ENCODE data around the gene SFXN5. TPM values are rescaled to one million over a fixed set of nuclear protein-coding genes. Genes with fewer than 3 reads are reported as not detected.

SFXN5 gene
- total RNA-seq, 1 experiment from 2014 or later: 25.9 TPM

DNA sequence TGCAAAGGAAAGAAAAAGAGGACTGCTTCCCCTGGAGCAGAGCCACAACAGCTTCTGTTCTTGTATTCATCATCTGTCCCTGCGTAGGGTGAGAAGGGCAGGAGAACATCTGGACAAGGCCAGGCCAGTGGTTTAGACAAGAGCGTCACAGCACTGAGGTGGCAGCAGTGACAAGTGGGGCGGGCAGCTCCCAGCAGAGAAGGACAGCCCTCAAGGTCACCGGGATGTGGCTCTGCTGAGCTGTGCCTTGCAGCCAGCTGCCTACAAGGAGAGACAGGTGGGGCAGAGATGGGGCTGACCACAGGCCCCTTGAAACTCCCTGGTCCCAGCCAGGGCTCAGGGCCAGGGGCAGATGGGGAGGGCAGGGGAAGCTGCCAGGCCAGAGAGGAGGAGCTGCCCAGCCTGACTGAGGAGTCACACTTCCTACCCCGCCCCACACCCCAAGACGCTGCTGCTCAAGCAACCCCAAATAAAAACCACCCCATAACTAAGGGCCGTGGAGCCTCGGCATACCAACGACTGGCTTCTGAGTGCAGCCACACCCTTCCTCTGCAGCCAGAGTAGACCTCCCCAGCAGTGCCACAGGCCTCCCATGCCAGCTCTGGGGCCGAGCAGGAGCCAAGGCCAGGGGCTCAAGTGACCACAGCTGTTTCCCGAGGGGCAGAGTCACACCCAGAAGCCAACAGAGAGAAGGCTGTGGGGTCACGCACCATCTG lies 35.9 kb upstream of the SFXN5 start:
- Mint-ChIP-seq H3K27me3 (ENCODE audit: low read depth) (peaks cover 5% of the 10 kb centered on the region; the same call in 1 of the 2 replicates), H3K4me3 (no peak overlapping the region), H3K27ac (peak overlapping the region; percentile 82; the same call in 1 of the 2 replicates), H3K9me3 (no peaks in the 10 kb centered on the region), H3K4me1 (peaks cover 37% of the 10 kb centered on the region), H3K36me3 (no peaks in the 10 kb centered on the region; the same call in 1 of the 2 replicates)
- POLR2A ChIA-PET: no interaction called here
- DNase-seq (ENCODE audit: low spot score) (no peak), ATAC-seq (no peak)
- TF ChIP-seq ZNF121 (CRISPR knock-in tag; IDR thresholded peaks at IDR 0.05): no peak
- TF ChIP-seq TEAD1 (CRISPR knock-in tag; IDR thresholded peaks at IDR 0.05): no peak
- no peak for TF ChIP-seq CDX4 (CRISPR knock-in tag; IDR thresholded peaks at IDR 0.05; ENCODE audit: borderline replicate concordance)
- no peak for TF ChIP-seq FOXP1 (CRISPR knock-in tag; IDR thresholded peaks at IDR 0.05; ENCODE audit: borderline replicate concordance)
- no peak for TF ChIP-seq CREM (CRISPR knock-in tag; IDR thresholded peaks at IDR 0.05)
- no peak for TF ChIP-seq MYBL2 (CRISPR knock-in tag; IDR thresholded peaks at IDR 0.05)
- TF ChIP-seq TCF7 (CRISPR knock-in tag; IDR thresholded peaks at IDR 0.05; ENCODE audit: low read depth): no peak
- TF ChIP-seq ZNF138 (CRISPR knock-in tag; conservative IDR thresholded peaks at IDR 0.05): no peak
- TF ChIP-seq KAT7 (CRISPR knock-in tag; IDR thresholded peaks at IDR 0.05; ENCODE audit: borderline replicate concordance): no peak
- TF ChIP-seq E2F4 (CRISPR knock-in tag; IDR thresholded peaks at IDR 0.05; ENCODE audit: borderline replicate concordance, low read depth): no peak
- no peak for TF ChIP-seq ATF6 (CRISPR knock-in tag; IDR thresholded peaks at IDR 0.05)
- no peak for TF ChIP-seq NR2C2 (CRISPR knock-in tag; IDR thresholded peaks at IDR 0.05)
- TF ChIP-seq, protein P1, sequence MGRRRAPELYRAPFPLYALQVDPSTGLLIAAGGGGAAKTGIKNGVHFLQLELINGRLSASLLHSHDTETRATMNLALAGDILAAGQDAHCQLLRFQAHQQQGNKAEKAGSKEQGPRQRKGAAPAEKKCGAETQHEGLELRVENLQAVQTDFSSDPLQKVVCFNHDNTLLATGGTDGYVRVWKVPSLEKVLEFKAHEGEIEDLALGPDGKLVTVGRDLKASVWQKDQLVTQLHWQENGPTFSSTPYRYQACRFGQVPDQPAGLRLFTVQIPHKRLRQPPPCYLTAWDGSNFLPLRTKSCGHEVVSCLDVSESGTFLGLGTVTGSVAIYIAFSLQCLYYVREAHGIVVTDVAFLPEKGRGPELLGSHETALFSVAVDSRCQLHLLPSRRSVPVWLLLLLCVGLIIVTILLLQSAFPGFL (CRISPR knock-in tag; IDR thresholded peaks at IDR 0.05; ENCODE audit: borderline replicate concordance): no peak
- TF ChIP-seq, protein P2, sequence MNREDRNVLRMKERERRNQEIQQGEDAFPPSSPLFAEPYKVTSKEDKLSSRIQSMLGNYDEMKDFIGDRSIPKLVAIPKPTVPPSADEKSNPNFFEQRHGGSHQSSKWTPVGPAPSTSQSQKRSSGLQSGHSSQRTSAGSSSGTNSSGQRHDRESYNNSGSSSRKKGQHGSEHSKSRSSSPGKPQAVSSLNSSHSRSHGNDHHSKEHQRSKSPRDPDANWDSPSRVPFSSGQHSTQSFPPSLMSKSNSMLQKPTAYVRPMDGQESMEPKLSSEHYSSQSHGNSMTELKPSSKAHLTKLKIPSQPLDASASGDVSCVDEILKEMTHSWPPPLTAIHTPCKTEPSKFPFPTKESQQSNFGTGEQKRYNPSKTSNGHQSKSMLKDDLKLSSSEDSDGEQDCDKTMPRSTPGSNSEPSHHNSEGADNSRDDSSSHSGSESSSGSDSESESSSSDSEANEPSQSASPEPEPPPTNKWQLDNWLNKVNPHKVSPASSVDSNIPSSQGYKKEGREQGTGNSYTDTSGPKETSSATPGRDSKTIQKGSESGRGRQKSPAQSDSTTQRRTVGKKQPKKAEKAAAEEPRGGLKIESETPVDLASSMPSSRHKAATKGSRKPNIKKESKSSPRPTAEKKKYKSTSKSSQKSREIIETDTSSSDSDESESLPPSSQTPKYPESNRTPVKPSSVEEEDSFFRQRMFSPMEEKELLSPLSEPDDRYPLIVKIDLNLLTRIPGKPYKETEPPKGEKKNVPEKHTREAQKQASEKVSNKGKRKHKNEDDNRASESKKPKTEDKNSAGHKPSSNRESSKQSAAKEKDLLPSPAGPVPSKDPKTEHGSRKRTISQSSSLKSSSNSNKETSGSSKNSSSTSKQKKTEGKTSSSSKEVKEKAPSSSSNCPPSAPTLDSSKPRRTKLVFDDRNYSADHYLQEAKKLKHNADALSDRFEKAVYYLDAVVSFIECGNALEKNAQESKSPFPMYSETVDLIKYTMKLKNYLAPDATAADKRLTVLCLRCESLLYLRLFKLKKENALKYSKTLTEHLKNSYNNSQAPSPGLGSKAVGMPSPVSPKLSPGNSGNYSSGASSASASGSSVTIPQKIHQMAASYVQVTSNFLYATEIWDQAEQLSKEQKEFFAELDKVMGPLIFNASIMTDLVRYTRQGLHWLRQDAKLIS (CRISPR knock-in tag; IDR thresholded peaks at IDR 0.05; ENCODE audit: borderline replicate concordance): no peak
- TF ChIP-seq, protein P3, sequence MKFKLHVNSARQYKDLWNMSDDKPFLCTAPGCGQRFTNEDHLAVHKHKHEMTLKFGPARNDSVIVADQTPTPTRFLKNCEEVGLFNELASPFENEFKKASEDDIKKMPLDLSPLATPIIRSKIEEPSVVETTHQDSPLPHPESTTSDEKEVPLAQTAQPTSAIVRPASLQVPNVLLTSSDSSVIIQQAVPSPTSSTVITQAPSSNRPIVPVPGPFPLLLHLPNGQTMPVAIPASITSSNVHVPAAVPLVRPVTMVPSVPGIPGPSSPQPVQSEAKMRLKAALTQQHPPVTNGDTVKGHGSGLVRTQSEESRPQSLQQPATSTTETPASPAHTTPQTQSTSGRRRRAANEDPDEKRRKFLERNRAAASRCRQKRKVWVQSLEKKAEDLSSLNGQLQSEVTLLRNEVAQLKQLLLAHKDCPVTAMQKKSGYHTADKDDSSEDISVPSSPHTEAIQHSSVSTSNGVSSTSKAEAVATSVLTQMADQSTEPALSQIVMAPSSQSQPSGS (CRISPR knock-in tag; IDR thresholded peaks at IDR 0.05; ENCODE audit: borderline replicate concordance, low read depth): no peak
- TF ChIP-seq ZBTB21 (CRISPR knock-in tag; IDR thresholded peaks at IDR 0.05; ENCODE audit: borderline replicate concordance): no peak
- no peak for TF ChIP-seq SMAD4 (CRISPR knock-in tag; IDR thresholded peaks at IDR 0.05)
- no peak for TF ChIP-seq OVOL2 (CRISPR knock-in tag; IDR thresholded peaks at IDR 0.05; ENCODE audit: borderline replicate concordance)
- no peak for TF ChIP-seq ZNF671 (CRISPR knock-in tag; IDR thresholded peaks at IDR 0.05)
- TF ChIP-seq HMGA2 (CRISPR knock-in tag; IDR thresholded peaks at IDR 0.05): no peak
- CTCF ChIA-PET: interaction anchor here (0.7 to 2.5 kb wide), 5 partner anchors 21 to 214 kb away, joined by 3 to 11 read pairs (median 5); no protein-coding TSS in a partner anchor
